Keratinocyte (primary cell): ENCODE measurements around the gene ZNF235.

Experiments
- EZH2 ChIP-seq: IDR thresholded peaks from one replicate; pipeline ENCODE4 v1.6.1; 2012; ENCODE audit warnings: inconsistent platforms, mild to moderate bottlenecking, low read length, moderate library complexity
- TF ChIP-seq, protein P1 (sequence below), 3 experiments: IDR thresholded peaks in 1 of 3; conservative IDR thresholded peaks in 1 of 3; optimal IDR thresholded peaks in 1 of 3; 2 replicates in 2 of 3; 3 replicates in 1 of 3; pipeline versions ENCODE3 to v1.5.1; 2011; ENCODE audit warnings: low read length in 3 of 3, mild to moderate bottlenecking in 3 of 3, moderate library complexity in 2 of 3, control low read depth in 1 of 3, inconsistent platforms in 1 of 3; ENCODE audit not compliant: insufficient read depth in 2 of 3; ENCODE audit errors: extremely low read depth in 1 of 3

GRCh38 chr19:44236384-44236783 is 68.4 kb downstream of the ZNF235 start:
- TF ChIP-seq, protein P1, sequence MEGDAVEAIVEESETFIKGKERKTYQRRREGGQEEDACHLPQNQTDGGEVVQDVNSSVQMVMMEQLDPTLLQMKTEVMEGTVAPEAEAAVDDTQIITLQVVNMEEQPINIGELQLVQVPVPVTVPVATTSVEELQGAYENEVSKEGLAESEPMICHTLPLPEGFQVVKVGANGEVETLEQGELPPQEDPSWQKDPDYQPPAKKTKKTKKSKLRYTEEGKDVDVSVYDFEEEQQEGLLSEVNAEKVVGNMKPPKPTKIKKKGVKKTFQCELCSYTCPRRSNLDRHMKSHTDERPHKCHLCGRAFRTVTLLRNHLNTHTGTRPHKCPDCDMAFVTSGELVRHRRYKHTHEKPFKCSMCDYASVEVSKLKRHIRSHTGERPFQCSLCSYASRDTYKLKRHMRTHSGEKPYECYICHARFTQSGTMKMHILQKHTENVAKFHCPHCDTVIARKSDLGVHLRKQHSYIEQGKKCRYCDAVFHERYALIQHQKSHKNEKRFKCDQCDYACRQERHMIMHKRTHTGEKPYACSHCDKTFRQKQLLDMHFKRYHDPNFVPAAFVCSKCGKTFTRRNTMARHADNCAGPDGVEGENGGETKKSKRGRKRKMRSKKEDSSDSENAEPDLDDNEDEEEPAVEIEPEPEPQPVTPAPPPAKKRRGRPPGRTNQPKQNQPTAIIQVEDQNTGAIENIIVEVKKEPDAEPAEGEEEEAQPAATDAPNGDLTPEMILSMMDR (optimal IDR thresholded peaks at IDR 0.05 in 1 of 3, IDR thresholded peaks at IDR 0.05 in 1 of 3, conservative IDR thresholded peaks at IDR 0.05 in 1 of 3; ENCODE audit: extremely low read depth in 1 of 3, insufficient read depth in 2 of 3, low read length in 3 of 3), result no peak
- no peak for TF ChIP-seq EZH2
